PFSK-1 (cell line): ENCODE data around the gene OR7A5.

Experiments used
- FOXP2 ChIP-seq: optimal IDR thresholded peaks from 2 replicates; pipeline ENCODE3; 2011; ENCODE audit warnings: borderline replicate concordance, control low read depth, inconsistent platforms; ENCODE audit not compliant: insufficient read depth; ENCODE audit errors: extremely low read length, extremely low read depth
- POLR2AphosphoS5 ChIP-seq: IDR thresholded peaks from 2 replicates; pipeline ENCODE4 v1.6.1; 2012; ENCODE audit warnings: low read depth, mild to moderate bottlenecking, control low read depth, low read length, moderate library complexity
- SIN3A ChIP-seq: IDR thresholded peaks from 2 replicates; pipeline ENCODE4 v1.6.1; 2012; ENCODE audit warnings: mild to moderate bottlenecking, low read length, moderate library complexity, borderline replicate concordance; ENCODE audit not compliant: insufficient read depth
- TAF1 ChIP-seq: IDR thresholded peaks from 2 replicates; pipeline ENCODE4 v1.6.1; 2012; ENCODE audit warnings: low read length, control low read depth, borderline replicate concordance; ENCODE audit not compliant: insufficient read depth
- TF ChIP-seq, protein P1 (sequence below), 2 experiments: IDR thresholded peaks; 2 replicates each; pipeline versions ENCODE4 v1.6.1 to v1.8.0; 2011 to 2012; ENCODE audit warnings: low read depth in 2 of 2, low read length in 2 of 2, control low read depth in 1 of 2, inconsistent platforms in 1 of 2, mild to moderate bottlenecking in 1 of 2, moderate library complexity in 1 of 2; ENCODE audit not compliant: insufficient read depth in 1 of 2

OR7A5 gene

DNA sequence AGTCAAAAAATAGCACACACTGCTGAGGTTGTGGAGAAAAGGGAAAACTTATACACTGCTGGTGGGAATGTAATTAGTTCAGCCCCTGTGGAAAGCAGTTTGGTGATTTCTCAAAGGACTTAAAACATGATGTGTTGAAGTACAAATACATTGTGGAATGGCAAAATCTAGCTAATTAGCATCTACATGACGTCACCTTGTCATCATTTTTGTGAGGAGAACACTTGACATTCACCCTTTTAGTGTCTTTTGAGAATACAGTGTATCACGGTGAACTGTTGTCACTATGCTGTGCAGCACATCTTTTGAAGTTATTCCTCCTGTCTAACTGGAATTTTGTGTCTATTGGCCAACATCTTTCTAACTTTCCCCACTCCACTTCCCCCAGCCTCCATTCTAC lies 8.2 kb upstream of the OR7A5 start:
- no peak for TF ChIP-seq POLR2AphosphoS5
- TF ChIP-seq TAF1: no peak
- no peak for TF ChIP-seq SIN3A
- TF ChIP-seq, protein P1, sequence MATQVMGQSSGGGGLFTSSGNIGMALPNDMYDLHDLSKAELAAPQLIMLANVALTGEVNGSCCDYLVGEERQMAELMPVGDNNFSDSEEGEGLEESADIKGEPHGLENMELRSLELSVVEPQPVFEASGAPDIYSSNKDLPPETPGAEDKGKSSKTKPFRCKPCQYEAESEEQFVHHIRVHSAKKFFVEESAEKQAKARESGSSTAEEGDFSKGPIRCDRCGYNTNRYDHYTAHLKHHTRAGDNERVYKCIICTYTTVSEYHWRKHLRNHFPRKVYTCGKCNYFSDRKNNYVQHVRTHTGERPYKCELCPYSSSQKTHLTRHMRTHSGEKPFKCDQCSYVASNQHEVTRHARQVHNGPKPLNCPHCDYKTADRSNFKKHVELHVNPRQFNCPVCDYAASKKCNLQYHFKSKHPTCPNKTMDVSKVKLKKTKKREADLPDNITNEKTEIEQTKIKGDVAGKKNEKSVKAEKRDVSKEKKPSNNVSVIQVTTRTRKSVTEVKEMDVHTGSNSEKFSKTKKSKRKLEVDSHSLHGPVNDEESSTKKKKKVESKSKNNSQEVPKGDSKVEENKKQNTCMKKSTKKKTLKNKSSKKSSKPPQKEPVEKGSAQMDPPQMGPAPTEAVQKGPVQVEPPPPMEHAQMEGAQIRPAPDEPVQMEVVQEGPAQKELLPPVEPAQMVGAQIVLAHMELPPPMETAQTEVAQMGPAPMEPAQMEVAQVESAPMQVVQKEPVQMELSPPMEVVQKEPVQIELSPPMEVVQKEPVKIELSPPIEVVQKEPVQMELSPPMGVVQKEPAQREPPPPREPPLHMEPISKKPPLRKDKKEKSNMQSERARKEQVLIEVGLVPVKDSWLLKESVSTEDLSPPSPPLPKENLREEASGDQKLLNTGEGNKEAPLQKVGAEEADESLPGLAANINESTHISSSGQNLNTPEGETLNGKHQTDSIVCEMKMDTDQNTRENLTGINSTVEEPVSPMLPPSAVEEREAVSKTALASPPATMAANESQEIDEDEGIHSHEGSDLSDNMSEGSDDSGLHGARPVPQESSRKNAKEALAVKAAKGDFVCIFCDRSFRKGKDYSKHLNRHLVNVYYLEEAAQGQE (IDR thresholded peaks at IDR 0.05; ENCODE audit: insufficient read depth in 1 of 2, low read depth in 2 of 2, low read length in 2 of 2): no peak
- no peak for TF ChIP-seq FOXP2

DNA sequence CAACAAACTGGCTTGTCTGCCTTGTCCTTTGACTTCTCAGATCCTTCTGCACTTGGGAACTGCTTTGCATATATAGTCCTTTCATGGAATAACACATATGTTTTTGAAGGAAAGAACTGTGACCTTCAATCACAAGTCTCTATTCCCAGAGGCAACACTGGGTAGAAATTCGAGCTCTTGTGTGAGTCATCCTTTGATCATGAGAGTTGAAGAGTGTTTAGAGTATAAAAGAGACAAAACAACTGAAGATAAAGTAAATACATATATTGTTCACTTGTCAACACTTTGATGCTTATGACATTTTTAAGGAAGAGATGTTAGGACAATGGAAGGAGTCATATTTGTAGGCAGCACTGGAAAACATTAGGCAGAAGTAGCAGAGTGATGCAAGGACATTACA lies 5.2 kb upstream of the OR7A5 start:
- TF ChIP-seq, protein P1 (IDR thresholded peaks at IDR 0.05; ENCODE audit: insufficient read depth in 1 of 2, low read depth in 2 of 2, low read length in 2 of 2): no peak
- TF ChIP-seq TAF1 (no peak), POLR2AphosphoS5 (no peak), SIN3A (no peak), FOXP2 (no peak)

DNA sequence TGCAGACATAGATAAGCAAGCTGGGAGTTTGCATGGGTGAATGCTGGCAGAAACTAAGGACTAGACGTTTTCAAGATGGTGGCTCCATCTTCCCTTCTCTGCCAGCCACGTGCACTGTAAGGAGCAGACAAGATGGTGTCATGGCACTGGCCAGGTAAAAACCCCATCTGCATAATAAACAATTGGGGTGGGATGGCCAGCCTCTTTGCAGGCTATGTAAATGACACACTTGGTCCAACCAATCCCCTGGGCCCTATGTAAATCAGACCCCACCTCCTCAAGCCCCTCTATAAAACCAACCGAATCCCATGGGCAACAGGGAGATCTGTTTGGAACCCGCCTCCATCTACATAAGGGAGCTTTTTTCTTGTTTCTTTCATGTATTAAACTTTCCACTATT lies 2.4 kb upstream of the OR7A5 start:
- no peak for TF ChIP-seq TAF1
- no peak for TF ChIP-seq SIN3A
- TF ChIP-seq POLR2AphosphoS5: no peak
- TF ChIP-seq, protein P1 (IDR thresholded peaks at IDR 0.05; ENCODE audit: insufficient read depth in 1 of 2, low read depth in 2 of 2, low read length in 2 of 2): no peak
- no peak for TF ChIP-seq FOXP2

DNA sequence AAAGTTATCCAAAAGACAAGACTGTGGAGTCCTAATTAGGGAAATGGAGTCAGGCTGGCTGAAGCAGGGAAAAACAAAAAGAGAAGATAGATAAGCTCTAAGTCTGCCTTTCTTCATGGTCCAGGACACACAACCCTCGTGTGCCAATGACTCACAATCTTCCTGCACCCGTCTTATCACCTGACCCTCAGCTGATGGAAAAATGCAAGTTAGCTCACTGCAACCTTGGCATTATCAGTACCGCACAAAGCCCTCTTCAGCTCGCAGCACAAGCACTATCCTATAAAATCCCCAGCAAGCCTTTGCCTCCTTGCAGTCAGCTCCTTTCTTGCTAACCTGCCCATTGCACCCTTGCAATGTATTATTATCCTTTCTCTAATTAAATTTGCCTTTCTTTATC lies 4.3 kb downstream of the OR7A5 start:
- TF ChIP-seq, protein P1 (IDR thresholded peaks at IDR 0.05; ENCODE audit: insufficient read depth in 1 of 2, low read depth in 2 of 2, low read length in 2 of 2): no peak
- TF ChIP-seq SIN3A (no peak), FOXP2 (no peak), TAF1 (no peak), POLR2AphosphoS5 (no peak)

DNA sequence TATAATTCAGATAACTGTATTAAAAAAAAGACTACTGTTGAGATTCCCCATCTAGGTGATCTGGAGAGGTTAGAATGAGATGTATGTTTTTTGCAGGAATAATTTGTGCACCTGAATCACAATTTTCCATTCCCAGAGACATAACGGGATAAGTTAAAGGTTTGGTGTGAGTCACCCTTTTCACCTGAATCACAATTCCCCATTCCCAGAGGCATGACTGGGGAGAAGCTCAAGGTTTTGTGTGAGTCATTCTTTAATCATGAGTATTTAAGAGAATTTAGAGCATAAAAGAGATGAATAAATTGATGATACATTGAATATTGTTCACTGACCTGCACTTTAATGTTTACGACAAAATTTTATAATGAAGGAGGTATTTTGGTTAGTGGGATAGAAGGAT lies 9.0 kb downstream of the OR7A5 start:
- TF ChIP-seq, protein P1 (IDR thresholded peaks at IDR 0.05; ENCODE audit: insufficient read depth in 1 of 2, low read depth in 2 of 2, low read length in 2 of 2): no peak
- TF ChIP-seq SIN3A (no peak), POLR2AphosphoS5 (no peak), TAF1 (no peak), FOXP2 (no peak)
